ENCODE measurements around the gene C6orf47. TPM values are rescaled to one million over a fixed set of nuclear protein-coding genes. Genes with fewer than 3 reads are reported as not detected.
A peak's percentile ranks its signal among the peaks of the same experiment; 100 is the strongest.

The C6orf47 gene, protein sequence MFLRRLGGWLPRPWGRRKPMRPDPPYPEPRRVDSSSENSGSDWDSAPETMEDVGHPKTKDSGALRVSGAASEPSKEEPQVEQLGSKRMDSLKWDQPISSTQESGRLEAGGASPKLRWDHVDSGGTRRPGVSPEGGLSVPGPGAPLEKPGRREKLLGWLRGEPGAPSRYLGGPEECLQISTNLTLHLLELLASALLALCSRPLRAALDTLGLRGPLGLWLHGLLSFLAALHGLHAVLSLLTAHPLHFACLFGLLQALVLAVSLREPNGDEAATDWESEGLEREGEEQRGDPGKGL
- polyA plus RNA-seq (2012; ENCODE audit: insufficient read length, low read depth) = 14.8 TPM

DNA sequence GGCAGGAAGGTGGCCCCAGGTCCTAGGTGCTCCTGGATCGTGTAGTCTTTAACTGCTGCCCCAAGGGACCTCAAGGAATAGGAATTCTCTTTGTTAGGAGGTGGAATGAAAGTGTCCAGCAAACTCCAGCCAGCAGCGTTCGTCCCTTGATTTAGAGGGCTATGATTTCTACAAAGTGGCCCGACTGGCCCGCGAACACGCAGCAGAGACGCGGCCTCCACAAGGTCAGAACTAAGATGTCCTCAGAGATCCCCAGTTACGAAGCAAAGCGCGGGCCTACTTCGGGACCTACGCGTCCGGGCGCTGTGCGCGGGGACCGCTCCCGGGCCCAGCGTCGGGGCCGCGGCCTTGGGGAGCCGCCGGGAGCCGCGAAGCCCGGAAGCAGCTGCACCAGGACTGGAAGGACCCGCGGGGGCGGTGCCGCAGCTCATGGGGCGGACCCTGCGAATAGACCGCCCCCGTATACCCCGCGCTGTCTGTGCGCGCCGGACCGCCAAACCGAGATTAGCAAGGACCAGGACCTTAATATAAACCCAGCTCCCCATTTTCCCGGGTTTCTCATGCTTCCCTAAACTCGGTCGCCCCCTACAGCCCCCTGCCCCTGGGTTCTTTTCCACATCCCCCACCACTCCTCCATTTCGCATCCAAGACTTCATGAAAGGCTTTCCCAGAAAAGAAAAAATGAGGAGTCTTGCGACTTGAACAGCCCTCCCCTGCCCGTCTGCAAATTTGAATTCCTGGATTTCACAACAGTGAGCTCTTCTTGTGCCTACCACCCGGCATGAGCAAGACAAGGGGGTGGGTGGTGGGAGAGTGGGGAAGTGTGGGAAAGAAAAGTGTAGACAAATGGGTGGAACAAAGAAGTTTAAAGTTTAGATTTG is at the start of gene C6orf47:
Gene C6orf47 (minus strand): TSS at position 398 of the 881 bp plus-strand sequence. CDS start 831 bp downstream, outside the sequence.
- no peak for TF ChIP-seq FOXP2 (optimal IDR thresholded peaks at IDR 0.05; ENCODE audit: borderline replicate concordance, extremely low read depth, extremely low read length, insufficient read depth)
- peak; percentile 62; the same call in 1 of the 2 replicates for TF ChIP-seq SIN3A (IDR thresholded peaks at IDR 0.05; ENCODE audit: borderline replicate concordance, insufficient read depth, low read length)
- TF ChIP-seq POLR2AphosphoS5 (IDR thresholded peaks at IDR 0.05; ENCODE audit: low read depth, low read length) = peak; percentile 95
- TF ChIP-seq, protein P1, sequence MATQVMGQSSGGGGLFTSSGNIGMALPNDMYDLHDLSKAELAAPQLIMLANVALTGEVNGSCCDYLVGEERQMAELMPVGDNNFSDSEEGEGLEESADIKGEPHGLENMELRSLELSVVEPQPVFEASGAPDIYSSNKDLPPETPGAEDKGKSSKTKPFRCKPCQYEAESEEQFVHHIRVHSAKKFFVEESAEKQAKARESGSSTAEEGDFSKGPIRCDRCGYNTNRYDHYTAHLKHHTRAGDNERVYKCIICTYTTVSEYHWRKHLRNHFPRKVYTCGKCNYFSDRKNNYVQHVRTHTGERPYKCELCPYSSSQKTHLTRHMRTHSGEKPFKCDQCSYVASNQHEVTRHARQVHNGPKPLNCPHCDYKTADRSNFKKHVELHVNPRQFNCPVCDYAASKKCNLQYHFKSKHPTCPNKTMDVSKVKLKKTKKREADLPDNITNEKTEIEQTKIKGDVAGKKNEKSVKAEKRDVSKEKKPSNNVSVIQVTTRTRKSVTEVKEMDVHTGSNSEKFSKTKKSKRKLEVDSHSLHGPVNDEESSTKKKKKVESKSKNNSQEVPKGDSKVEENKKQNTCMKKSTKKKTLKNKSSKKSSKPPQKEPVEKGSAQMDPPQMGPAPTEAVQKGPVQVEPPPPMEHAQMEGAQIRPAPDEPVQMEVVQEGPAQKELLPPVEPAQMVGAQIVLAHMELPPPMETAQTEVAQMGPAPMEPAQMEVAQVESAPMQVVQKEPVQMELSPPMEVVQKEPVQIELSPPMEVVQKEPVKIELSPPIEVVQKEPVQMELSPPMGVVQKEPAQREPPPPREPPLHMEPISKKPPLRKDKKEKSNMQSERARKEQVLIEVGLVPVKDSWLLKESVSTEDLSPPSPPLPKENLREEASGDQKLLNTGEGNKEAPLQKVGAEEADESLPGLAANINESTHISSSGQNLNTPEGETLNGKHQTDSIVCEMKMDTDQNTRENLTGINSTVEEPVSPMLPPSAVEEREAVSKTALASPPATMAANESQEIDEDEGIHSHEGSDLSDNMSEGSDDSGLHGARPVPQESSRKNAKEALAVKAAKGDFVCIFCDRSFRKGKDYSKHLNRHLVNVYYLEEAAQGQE (IDR thresholded peaks at IDR 0.05; ENCODE audit: insufficient read depth in 1 of 2, low read depth in 2 of 2, low read length in 2 of 2) = peak; percentile 45 to 50; a peak in 1 of 4 replicates
- peak; percentile 88; the same call in 1 of the 2 replicates for TF ChIP-seq TAF1 (IDR thresholded peaks at IDR 0.05; ENCODE audit: borderline replicate concordance, insufficient read depth, low read length)

DNA sequence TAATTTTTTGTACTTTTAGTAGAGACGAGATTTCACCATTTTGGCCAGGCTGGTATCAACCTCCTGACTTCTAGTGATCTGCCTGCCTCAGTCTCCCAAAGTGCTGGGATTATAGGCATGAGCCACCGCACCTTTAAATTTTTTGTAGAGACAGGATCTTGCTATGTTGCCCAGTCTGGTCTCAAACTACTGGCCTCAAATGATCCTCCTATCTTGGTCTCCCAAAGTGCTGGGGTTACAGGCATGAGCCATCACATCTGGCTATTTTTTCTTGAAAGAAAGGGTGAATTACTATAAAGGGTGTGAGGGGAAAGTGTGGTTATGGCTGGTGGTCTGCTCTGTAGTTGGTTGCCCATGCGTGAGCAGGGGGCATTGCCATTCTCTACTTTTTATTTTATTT is 47.6 kb upstream of the C6orf47 start:
- TF ChIP-seq SIN3A (IDR thresholded peaks at IDR 0.05; ENCODE audit: borderline replicate concordance, insufficient read depth, low read length) = no peak

DNA sequence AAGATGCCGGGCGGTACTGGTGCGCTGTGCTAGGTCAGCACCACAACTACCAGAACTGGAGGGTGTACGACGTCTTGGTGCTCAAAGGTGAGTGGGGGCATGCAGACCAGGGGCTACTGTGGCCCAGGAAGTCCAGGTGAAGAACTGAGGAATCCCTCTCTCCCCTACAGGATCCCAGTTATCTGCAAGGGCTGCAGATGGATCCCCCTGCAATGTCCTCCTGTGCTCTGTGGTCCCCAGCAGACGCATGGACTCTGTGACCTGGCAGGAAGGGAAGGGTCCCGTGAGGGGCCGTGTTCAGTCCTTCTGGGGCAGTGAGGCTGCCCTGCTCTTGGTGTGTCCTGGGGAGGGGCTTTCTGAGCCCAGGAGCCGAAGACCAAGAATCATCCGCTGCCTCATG is 47.1 kb upstream of the C6orf47 start:
- TF ChIP-seq POLR2AphosphoS5 (IDR thresholded peaks at IDR 0.05; ENCODE audit: low read depth, low read length) (no peak), TAF1 (IDR thresholded peaks at IDR 0.05; ENCODE audit: borderline replicate concordance, insufficient read depth, low read length) (no peak), FOXP2 (optimal IDR thresholded peaks at IDR 0.05; ENCODE audit: borderline replicate concordance, extremely low read depth, extremely low read length, insufficient read depth) (no peak), SIN3A (IDR thresholded peaks at IDR 0.05; ENCODE audit: borderline replicate concordance, insufficient read depth, low read length) (no peak)
- TF ChIP-seq, protein P1 (IDR thresholded peaks at IDR 0.05; ENCODE audit: insufficient read depth in 1 of 2, low read depth in 2 of 2, low read length in 2 of 2) = no peak

DNA sequence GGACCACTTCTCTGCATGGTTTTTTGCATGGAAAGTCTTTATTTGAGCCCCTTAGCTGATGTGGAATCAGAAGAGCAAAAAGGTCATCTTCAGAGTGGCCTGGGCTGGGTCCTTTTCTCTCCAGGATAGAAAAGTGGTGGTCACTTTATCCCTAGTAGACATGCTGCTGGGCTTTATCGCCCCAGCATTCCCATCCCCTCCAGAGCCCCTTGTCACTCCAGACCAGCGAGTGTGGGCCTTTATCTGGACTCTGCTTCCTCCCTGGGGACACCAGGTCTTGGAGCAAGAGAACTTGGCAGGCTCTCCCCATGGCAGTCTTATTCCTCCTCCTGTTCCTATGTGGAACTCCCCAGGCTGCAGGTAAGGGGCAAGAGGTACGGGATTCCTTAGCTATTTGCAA is 46.0 kb upstream of the C6orf47 start, which contains the start of gene LY6G6F:
Gene LY6G6F (plus strand): TSS at position 268 of the 400 bp plus-strand sequence. CDS start 41 bp downstream, at position 309.
- TF ChIP-seq, protein P1 (IDR thresholded peaks at IDR 0.05; ENCODE audit: insufficient read depth in 1 of 2, low read depth in 2 of 2, low read length in 2 of 2) = no peak
- TF ChIP-seq SIN3A (IDR thresholded peaks at IDR 0.05; ENCODE audit: borderline replicate concordance, insufficient read depth, low read length) (no peak), POLR2AphosphoS5 (IDR thresholded peaks at IDR 0.05; ENCODE audit: low read depth, low read length) (no peak), FOXP2 (optimal IDR thresholded peaks at IDR 0.05; ENCODE audit: borderline replicate concordance, extremely low read depth, extremely low read length, insufficient read depth) (no peak)

DNA sequence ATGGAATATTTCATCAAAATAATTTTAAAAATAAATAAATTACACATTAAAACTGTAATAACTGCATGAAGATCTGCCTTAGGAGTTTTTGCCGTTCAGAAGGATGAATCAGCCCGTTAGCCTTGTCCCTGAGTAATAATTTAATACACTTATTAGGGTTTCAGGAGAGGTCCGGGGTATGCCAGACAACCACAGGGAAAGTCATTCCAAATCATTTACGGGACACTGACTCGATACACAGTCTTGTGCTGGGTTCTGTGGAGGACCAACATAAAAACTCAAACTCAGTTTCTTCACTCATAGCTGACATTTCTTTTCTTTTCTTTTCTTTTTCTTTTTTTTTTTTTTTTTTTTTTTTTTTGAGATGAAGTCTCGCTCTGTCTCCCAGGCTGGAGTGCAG is 45.4 kb upstream of the C6orf47 start:
- TF ChIP-seq TAF1 (IDR thresholded peaks at IDR 0.05; ENCODE audit: borderline replicate concordance, insufficient read depth, low read length) (no peak), FOXP2 (optimal IDR thresholded peaks at IDR 0.05; ENCODE audit: borderline replicate concordance, extremely low read depth, extremely low read length, insufficient read depth) (no peak), POLR2AphosphoS5 (IDR thresholded peaks at IDR 0.05; ENCODE audit: low read depth, low read length) (no peak), SIN3A (IDR thresholded peaks at IDR 0.05; ENCODE audit: borderline replicate concordance, insufficient read depth, low read length) (no peak)
- TF ChIP-seq, protein P1 (IDR thresholded peaks at IDR 0.05; ENCODE audit: insufficient read depth in 1 of 2, low read depth in 2 of 2, low read length in 2 of 2) = no peak

All from PFSK-1 (cell line).